ENCODE data around the gene NACAD.

GRCh38 chr7:45053401-45053800, 35.4 kb downstream of the NACAD start:
- TF ChIP-seq CTCF (IDR thresholded peaks at IDR 0.05; ENCODE audit: poor library complexity, severe bottlenecking) (no peak), RAD21 (conservative IDR thresholded peaks at IDR 0.05) (no peak), EZH2 (IDR thresholded peaks at IDR 0.05; ENCODE audit: borderline replicate concordance, insufficient read depth, low read length, poor library complexity, severe bottlenecking) (no peak), SMC3 (conservative IDR thresholded peaks at IDR 0.05; ENCODE audit: poor library complexity) (no peak), EP300 (conservative IDR thresholded peaks at IDR 0.05; ENCODE audit: poor library complexity, severe bottlenecking) (no peak), POLR2AphosphoS5 (IDR thresholded peaks at IDR 0.05) (no peak), TAF1 (IDR thresholded peaks at IDR 0.05; ENCODE audit: low read depth) (no peak)
- TF ChIP-seq, protein P1, sequence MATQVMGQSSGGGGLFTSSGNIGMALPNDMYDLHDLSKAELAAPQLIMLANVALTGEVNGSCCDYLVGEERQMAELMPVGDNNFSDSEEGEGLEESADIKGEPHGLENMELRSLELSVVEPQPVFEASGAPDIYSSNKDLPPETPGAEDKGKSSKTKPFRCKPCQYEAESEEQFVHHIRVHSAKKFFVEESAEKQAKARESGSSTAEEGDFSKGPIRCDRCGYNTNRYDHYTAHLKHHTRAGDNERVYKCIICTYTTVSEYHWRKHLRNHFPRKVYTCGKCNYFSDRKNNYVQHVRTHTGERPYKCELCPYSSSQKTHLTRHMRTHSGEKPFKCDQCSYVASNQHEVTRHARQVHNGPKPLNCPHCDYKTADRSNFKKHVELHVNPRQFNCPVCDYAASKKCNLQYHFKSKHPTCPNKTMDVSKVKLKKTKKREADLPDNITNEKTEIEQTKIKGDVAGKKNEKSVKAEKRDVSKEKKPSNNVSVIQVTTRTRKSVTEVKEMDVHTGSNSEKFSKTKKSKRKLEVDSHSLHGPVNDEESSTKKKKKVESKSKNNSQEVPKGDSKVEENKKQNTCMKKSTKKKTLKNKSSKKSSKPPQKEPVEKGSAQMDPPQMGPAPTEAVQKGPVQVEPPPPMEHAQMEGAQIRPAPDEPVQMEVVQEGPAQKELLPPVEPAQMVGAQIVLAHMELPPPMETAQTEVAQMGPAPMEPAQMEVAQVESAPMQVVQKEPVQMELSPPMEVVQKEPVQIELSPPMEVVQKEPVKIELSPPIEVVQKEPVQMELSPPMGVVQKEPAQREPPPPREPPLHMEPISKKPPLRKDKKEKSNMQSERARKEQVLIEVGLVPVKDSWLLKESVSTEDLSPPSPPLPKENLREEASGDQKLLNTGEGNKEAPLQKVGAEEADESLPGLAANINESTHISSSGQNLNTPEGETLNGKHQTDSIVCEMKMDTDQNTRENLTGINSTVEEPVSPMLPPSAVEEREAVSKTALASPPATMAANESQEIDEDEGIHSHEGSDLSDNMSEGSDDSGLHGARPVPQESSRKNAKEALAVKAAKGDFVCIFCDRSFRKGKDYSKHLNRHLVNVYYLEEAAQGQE (IDR thresholded peaks at IDR 0.05; ENCODE audit: borderline replicate concordance) = no peak
